Measurements from ENCODE around the gene PAX8. TPM values are rescaled to one million over a fixed set of nuclear protein-coding genes. Genes with fewer than 3 reads are reported as not detected.

The PAX8 gene
- total RNA-seq, 1 donor from 2014 or later: 2.9 TPM

DNA sequence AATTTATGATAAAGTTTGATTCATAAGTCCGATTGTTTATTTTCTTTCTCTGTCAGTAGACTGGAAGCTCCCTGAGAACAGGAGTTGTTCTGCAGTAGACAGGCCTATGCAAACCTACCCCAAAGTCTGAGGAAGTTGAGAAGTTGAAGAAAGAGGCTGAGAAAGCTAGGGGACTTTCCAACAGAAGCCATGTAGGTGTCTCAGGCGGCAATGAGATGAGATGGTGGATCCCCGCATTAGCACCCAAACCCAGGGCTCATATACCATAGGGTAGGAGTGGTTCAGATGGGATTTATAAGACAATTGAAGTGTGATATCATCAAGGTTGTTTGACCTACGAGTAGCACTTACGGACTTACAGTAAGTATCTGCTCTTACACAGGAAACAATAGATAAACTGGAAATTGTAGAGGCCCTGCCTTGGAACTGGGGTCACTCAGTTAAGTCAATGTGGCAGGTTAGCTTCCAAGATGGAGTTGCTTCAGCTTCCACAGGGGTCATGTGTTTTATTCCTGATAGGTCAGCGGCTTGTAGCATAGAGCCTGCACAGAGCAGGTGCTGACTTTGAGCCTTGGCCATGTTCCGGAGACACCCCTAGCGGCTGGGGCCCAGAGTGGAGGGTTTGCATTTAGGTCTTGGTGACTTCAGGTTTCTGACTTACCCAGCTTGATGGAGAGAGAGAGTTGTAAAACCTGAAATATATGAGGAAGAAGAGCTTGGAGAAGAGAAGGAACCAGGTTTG, 107.2 kb downstream of the PAX8 start:
- Histone ChIP-seq H2AFZ (replicated peaks) (no peak overlapping the region), H3K4me1 (peaks cover 5% of the 10 kb centered on the region), H3K79me2 (ENCODE audit: low read depth) (no peaks in the 10 kb centered on the region), H3K27me3 (no peaks in the 10 kb centered on the region), H3K9ac (no peak overlapping the region), H3K4me3 (no peak overlapping the region), H3K27ac (no peak overlapping the region), H3F3A (ENCODE audit: low read depth) (no peaks in the 10 kb centered on the region), H3K9me3 (ENCODE audit: low read depth) (no peaks in the 10 kb centered on the region), H3K36me3 (no peaks in the 10 kb centered on the region), H3K4me2 (no peak overlapping the region), H4K20me1 (ENCODE audit: low read depth) (no peaks in the 10 kb centered on the region)
- peaks cover 33% of the 10 kb centered on the region for H3K4me1 Mint-ChIP-seq
- H3K27me3 Mint-ChIP-seq (ENCODE audit: insufficient read depth, low read depth): peaks cover 9% of the 10 kb centered on the region
- DNase-seq (ENCODE audit: low spot score): no peak
- no peaks in the 10 kb centered on the region for H3K36me3 Mint-ChIP-seq
- H3K4me3 Mint-ChIP-seq: no peak overlapping the region
- peak overlapping the region; percentile 1 for H3K27ac Mint-ChIP-seq
- H3K9me3 Mint-ChIP-seq: peaks cover 4% of the 10 kb centered on the region
- TF ChIP-seq EZH2 (IDR thresholded peaks at IDR 0.05) (no peak), EZH2phosphoT487 (IDR thresholded peaks at IDR 0.05) (no peak)
- TF ChIP-seq, protein P1, sequence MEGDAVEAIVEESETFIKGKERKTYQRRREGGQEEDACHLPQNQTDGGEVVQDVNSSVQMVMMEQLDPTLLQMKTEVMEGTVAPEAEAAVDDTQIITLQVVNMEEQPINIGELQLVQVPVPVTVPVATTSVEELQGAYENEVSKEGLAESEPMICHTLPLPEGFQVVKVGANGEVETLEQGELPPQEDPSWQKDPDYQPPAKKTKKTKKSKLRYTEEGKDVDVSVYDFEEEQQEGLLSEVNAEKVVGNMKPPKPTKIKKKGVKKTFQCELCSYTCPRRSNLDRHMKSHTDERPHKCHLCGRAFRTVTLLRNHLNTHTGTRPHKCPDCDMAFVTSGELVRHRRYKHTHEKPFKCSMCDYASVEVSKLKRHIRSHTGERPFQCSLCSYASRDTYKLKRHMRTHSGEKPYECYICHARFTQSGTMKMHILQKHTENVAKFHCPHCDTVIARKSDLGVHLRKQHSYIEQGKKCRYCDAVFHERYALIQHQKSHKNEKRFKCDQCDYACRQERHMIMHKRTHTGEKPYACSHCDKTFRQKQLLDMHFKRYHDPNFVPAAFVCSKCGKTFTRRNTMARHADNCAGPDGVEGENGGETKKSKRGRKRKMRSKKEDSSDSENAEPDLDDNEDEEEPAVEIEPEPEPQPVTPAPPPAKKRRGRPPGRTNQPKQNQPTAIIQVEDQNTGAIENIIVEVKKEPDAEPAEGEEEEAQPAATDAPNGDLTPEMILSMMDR (IDR thresholded peaks at IDR 0.05): no peak

DNA sequence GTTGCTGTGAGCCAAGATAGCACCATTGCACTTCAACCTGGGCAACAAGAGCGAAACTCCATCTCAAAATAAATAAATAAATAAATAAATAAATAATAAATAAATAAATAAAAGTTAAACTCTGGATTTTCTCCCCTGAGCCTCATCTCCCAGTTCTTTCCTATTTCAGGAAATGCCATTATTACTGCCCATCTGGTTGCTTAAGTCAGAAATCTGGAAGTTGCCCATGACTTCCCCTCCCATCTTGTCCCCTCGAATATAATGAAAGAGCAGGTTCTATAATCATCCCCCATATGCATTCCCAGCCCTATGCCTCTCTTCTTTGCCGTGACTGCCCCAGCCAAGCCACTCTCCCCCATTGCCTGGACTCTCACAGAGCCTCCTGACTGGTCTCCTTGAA, 109.1 kb downstream of the PAX8 start:
- H3K4me3 Mint-ChIP-seq: no peak overlapping the region
- H3K36me3 Mint-ChIP-seq: no peaks in the 10 kb centered on the region
- Histone ChIP-seq H3K27ac (no peak overlapping the region), H3K9ac (no peak overlapping the region), H3K27me3 (no peaks in the 10 kb centered on the region), H4K20me1 (ENCODE audit: low read depth) (no peaks in the 10 kb centered on the region), H3K79me2 (ENCODE audit: low read depth) (no peaks in the 10 kb centered on the region), H3K36me3 (no peaks in the 10 kb centered on the region), H3K4me1 (peaks cover 16% of the 10 kb centered on the region), H3K4me2 (no peak overlapping the region), H2AFZ (replicated peaks) (no peak overlapping the region), H3F3A (ENCODE audit: low read depth) (no peaks in the 10 kb centered on the region), H3K4me3 (no peak overlapping the region), H3K9me3 (ENCODE audit: low read depth) (no peaks in the 10 kb centered on the region)
- DNase-seq (ENCODE audit: low spot score): no peak
- H3K4me1 Mint-ChIP-seq: peaks cover 33% of the 10 kb centered on the region
- no peak overlapping the region for H3K27ac Mint-ChIP-seq
- peaks cover 11% of the 10 kb centered on the region for H3K27me3 Mint-ChIP-seq (ENCODE audit: insufficient read depth, low read depth)
- TF ChIP-seq, protein P1 (IDR thresholded peaks at IDR 0.05): no peak
- TF ChIP-seq EZH2phosphoT487 (IDR thresholded peaks at IDR 0.05) (no peak), EZH2 (IDR thresholded peaks at IDR 0.05) (no peak)
- peaks cover 4% of the 10 kb centered on the region for H3K9me3 Mint-ChIP-seq

DNA sequence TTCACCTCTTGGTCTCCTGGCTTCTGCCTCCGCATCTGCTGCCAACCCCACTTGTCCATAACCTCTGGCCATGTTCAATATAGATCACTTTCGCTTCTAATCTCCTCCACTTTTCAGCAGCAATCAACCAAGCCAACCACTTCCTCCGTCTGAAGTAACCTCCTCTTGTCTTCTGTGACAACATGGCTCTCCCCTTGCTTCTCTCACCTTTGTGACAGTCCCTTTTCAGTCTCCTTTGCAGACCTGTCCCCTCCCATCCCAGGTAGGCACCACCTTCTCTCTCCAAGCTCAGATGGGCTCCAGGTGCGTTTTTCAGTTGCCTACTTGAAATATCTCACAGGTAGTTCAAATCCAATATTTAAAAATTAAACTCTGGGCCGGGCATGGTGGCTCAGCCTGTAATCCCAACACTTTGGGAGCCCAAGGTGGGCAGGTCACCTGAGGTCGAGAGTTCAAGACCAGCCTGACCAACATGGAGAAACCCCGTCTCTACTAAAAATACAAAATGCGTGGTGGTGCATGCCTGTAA, 109.7 kb downstream of the PAX8 start:
- no peaks in the 10 kb centered on the region for H3K36me3 Mint-ChIP-seq
- Histone ChIP-seq H2AFZ (replicated peaks) (no peak overlapping the region), H3K9me3 (ENCODE audit: low read depth) (no peaks in the 10 kb centered on the region), H4K20me1 (ENCODE audit: low read depth) (no peaks in the 10 kb centered on the region), H3K4me1 (peaks cover 11% of the 10 kb centered on the region), H3K27me3 (peaks cover 2% of the 10 kb centered on the region), H3K36me3 (no peaks in the 10 kb centered on the region), H3K27ac (no peak overlapping the region), H3K4me2 (no peak overlapping the region), H3K9ac (no peak overlapping the region), H3K79me2 (ENCODE audit: low read depth) (no peaks in the 10 kb centered on the region), H3K4me3 (no peak overlapping the region), H3F3A (ENCODE audit: low read depth) (no peaks in the 10 kb centered on the region)
- no peak overlapping the region for H3K4me3 Mint-ChIP-seq
- H3K9me3 Mint-ChIP-seq: peaks cover 4% of the 10 kb centered on the region
- no peak for DNase-seq (ENCODE audit: low spot score)
- peaks cover 33% of the 10 kb centered on the region for H3K4me1 Mint-ChIP-seq
- no peak overlapping the region for H3K27ac Mint-ChIP-seq
- H3K27me3 Mint-ChIP-seq (ENCODE audit: insufficient read depth, low read depth): peaks cover 11% of the 10 kb centered on the region
- TF ChIP-seq EZH2 (IDR thresholded peaks at IDR 0.05) (no peak), EZH2phosphoT487 (IDR thresholded peaks at IDR 0.05) (no peak)
- TF ChIP-seq, protein P1 (IDR thresholded peaks at IDR 0.05): no peak
